DMS114 treated with DMSO at 0.1 percent for 48 hours (cell line): Measurements from ENCODE around the gene SPAM1.
"Not testable (repeated sequence)": the region's sequence is repeated elsewhere in the genome, so short reads cannot be mapped to it uniquely, and the experiment has no call there.

Source experiments
- DNase-seq: peaks from one replicate; lab custom pipeline; 2025; ENCODE audit not compliant: unreplicated experiment; lab: John Stamatoyannopoulos, UW

The SPAM1 gene

DNA sequence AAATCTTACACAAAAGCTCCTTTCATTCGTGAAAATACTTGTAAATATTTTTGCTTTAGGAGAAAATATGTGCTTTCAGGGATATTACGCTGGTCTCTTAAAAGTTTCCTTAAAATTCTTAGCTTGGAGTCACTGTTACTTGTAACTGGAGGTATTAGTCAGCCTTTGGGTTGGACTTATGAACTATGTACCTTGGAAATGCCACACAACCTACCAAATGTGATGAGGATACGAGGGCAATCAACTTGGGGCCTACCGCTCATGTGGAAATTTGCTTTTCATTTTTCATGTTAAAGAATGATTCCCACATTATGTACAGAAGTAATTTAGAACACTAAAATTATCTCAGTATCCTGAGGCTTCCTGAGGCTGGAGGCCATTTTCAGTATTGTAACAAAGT, 23.1 kb downstream of the SPAM1 start:
- DNase-seq: no peak

- no peak for DNase-seq
Measured at GRCh38 chr7:123958186-123958703, 33.2 kb downstream of the SPAM1 start.

DNA sequence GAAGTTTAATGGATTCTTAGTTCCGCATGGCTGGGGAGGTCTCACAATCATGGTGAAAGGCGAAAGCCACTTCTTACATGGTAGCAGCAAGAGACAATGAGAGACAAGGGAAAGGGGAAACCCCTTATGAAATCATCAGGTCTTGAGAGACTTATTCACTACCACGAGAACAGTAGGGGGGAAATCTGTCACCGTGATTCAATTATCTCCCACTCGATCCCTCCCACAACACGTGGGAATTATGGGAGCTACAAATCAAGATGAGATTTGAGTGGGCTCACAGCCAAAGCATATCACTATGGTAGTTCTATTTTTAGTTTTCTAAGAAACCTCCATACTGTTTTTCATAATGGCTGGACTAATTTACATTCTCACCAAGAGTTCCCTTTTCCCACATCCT, 36.7 kb downstream of the SPAM1 start:
- no peak for DNase-seq

GRCh38 chr7:123966936-123967335, 41.9 kb downstream of the SPAM1 start:
- DNase-seq: no peak

DNA sequence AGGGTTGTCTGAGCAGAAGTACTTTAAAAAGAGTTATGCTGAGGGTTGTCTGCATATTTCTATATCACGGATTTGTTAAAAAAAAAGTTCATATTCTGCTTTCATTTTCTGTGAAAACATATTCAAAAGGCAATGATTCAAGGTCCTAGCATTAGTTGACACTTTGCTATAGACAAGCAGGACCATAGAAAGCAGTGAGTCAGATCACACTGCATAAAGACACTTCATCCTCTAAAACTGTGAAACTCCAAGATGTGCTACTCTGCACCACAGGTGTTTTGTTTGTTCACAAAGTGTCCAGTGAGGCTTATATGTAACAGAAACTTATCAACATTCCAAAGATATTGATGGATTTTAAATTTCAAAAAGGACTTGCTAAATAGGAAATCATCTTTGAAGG, 47.0 kb downstream of the SPAM1 start:
- DNase-seq: no peak

- no peak for DNase-seq
Measured at GRCh38 chr7:123972831-123973230, 47.8 kb downstream of the SPAM1 start.

- no peak for DNase-seq
Measured at GRCh38 chr7:123974326-123974908, 49.4 kb downstream of the SPAM1 start.

DNA sequence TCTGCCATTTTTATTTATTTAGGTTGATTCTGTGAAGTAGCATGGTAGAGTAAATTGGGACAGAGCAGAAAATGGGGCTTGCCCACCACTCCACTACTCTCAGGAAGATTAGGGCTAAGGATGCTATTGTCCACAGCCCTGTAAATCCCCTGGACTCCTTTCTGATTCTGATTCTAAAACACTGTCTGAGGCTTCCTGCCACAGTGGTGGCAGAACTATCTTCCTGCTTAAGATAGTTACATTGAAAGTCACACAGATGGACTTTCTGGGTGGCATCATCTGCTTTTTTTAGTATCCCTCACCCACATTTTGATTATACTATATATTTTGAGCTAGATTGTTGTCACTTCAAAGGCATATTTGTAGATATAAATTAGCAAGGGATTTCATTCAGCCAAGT, 50.0 kb downstream of the SPAM1 start:
- no peak for DNase-seq

GRCh38 chr7:123977081-123977480, 52.0 kb downstream of the SPAM1 start:
- no peak for DNase-seq

GRCh38 chr7:123979876-123980275, 54.8 kb downstream of the SPAM1 start:
- no peak for DNase-seq

DNA sequence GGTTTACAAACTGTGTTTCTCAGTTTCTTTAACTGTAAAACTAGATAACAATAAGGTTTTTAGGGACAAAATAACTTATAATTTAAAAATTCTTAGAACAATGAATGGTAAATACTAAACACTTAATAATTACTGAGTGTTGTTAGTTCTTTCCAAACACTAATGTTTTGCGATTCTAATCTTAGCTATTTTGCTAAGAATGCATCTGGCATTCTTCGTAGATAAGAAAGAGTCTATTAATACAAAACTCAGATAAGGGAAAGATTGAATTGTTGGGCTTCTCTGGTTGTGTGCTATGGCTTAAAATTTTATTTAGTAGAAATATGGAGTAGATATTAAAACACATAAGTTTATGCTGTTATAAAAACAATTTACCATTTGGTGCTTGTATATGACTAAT, 62.4 kb downstream of the SPAM1 start:
- no peak for DNase-seq

DNA sequence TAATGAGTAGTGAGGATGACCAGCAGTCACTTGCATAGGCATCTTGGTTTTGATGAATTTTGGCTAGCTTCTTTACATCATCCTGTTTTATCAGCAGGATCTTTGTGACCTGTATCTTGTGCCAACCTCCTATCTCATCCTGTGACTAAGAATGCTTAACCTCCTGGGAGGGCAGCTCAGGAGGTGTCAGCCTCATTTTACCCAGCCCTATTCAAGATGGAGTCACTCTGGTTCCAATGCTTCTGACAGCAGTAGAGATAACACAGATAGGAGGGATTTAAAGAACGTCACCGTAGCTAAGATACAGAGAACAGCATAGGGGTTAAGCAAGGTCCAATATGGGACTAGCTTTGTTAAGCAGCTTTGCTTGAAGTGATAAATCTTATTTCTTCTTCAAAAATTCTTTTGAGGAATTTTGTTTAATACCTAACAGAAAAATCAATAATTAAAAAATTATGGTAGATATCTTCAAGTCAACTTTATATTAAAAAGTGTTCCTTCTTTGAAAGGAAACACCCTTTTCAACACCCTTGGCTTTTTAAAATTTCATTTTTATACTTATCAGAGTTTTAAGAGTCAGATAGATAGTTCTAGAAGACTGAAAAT, 68.0 kb downstream of the SPAM1 start:
- no peak for DNase-seq

- DNase-seq: no peak
Measured at GRCh38 chr7:123993996-123994395, 69.0 kb downstream of the SPAM1 start.

GRCh38 chr7:123994449-123994848, 69.4 kb downstream of the SPAM1 start:
- DNase-seq: no peak

DNA sequence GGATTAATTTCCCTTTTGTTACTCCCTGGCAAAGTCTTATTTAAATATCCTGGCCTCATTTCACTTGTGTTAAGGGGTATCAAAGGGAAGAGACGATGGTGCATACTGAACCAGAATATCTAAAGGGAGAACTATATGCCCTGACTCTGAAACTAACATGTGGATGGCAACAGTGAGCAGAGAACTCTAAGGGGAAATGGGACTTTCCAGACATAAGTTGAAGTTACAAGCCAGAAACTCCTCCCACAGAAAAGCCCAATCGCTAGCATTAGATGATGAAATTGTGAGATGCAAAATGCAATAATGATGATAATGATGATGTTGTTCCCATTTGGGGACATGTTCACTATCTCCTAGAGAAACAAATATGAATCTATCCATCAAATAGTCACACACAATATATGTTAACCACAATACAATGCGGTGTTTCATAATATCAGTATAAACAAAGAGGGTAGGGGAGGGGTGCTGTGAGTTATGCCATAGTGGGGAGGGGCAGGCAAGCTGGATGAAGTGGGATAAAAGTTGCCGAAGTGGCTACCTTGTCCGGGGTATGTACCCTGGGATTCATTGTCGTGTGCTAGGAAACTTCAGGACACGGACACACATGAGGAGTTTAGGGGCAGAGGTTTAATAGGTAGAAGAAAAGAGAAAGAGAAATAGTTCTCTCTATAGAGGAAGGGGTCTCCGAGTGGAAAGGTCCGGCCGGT, 70.7 kb downstream of the SPAM1 start:
- no peak for DNase-seq

GRCh38 chr7:123996327-123996625, 71.2 kb downstream of the SPAM1 start:
- no peak for DNase-seq

DNA sequence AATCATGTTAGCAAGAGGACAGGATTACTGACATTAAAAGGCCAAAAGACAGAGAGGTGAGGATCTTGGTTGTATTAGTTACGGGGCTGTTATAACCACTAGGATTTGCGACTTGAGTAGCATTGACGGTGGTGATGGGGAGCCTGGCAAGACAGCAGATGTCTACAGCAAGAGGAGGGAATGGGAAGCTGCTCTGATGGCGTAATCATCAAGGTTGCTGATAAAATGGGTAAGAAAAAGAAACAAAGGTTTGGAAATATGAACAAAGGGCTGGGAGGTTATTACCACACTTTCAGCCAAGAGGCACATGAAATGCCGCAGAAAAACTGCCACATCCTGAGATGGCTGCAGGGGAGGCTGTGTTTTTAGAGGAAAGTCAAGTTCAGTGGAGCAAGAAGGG, 73.9 kb downstream of the SPAM1 start:
- DNase-seq: no peak

- no peak for DNase-seq
Measured at GRCh38 chr7:123999703-124000102, 74.7 kb downstream of the SPAM1 start.

GRCh38 chr7:124008296-124008695, 83.3 kb downstream of the SPAM1 start:
- not testable (repeated sequence) for DNase-seq

DNA sequence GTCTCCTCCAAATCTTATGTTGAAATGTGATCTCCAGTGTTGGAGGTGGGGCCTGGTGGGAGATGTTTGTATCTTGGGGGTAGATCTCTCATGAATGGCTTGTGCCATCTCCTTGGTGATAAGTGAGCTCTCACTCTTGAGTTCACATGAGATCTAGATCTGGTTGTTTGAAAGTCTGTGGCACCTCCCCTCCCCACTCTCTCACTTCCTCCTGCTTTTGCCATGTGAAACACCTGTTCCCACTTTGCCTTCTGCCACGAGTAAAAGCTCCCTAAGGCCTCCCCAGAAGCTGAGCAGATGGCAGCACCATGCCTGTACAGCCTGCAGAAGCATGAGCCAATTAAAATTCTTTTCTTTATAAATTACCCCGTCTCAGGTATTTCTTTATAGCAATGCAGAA, 84.3 kb downstream of the SPAM1 start:
- no peak for DNase-seq
